ENCODE measurements around the gene GGACT.
A peak's percentile ranks its signal among the peaks of the same experiment; 100 is the strongest.

GGACT gene

GRCh38 chr13:100484702-100485101 is 103.9 kb downstream of the GGACT start:
- Histone ChIP-seq H3K27me3 (ENCODE audit: low read depth, low read length) (no peaks in the 10 kb centered on the region), H3K4me3 (ENCODE audit: low read length) (no peak overlapping the region), H3K4me2 (ENCODE audit: low read length) (no peak overlapping the region), H2AFZ (ENCODE audit: low read depth, low read length) (no peak overlapping the region), H3K36me3 (replicated peaks; ENCODE audit: low read depth, low read length) (no peaks in the 10 kb centered on the region), H4K20me1 (ENCODE audit: insufficient read depth, low read length) (no peaks in the 10 kb centered on the region), H3K27ac (ENCODE audit: low read length) (no peak overlapping the region), H3K9me3 (ENCODE audit: insufficient read depth, low read length) (no peaks in the 10 kb centered on the region), H3K79me2 (ENCODE audit: low read length) (no peaks in the 10 kb centered on the region), H3K4me1 (ENCODE audit: low read length) (peaks cover 46% of the 10 kb centered on the region), H3K9ac (ENCODE audit: low read length) (no peak overlapping the region)
- TF ChIP-seq, protein P1, sequence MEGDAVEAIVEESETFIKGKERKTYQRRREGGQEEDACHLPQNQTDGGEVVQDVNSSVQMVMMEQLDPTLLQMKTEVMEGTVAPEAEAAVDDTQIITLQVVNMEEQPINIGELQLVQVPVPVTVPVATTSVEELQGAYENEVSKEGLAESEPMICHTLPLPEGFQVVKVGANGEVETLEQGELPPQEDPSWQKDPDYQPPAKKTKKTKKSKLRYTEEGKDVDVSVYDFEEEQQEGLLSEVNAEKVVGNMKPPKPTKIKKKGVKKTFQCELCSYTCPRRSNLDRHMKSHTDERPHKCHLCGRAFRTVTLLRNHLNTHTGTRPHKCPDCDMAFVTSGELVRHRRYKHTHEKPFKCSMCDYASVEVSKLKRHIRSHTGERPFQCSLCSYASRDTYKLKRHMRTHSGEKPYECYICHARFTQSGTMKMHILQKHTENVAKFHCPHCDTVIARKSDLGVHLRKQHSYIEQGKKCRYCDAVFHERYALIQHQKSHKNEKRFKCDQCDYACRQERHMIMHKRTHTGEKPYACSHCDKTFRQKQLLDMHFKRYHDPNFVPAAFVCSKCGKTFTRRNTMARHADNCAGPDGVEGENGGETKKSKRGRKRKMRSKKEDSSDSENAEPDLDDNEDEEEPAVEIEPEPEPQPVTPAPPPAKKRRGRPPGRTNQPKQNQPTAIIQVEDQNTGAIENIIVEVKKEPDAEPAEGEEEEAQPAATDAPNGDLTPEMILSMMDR (IDR thresholded peaks at IDR 0.05; ENCODE audit: low read depth, low read length), result no peak
- TF ChIP-seq EZH2phosphoT487 (IDR thresholded peaks at IDR 0.05; ENCODE audit: low read depth), result no peak

DNA sequence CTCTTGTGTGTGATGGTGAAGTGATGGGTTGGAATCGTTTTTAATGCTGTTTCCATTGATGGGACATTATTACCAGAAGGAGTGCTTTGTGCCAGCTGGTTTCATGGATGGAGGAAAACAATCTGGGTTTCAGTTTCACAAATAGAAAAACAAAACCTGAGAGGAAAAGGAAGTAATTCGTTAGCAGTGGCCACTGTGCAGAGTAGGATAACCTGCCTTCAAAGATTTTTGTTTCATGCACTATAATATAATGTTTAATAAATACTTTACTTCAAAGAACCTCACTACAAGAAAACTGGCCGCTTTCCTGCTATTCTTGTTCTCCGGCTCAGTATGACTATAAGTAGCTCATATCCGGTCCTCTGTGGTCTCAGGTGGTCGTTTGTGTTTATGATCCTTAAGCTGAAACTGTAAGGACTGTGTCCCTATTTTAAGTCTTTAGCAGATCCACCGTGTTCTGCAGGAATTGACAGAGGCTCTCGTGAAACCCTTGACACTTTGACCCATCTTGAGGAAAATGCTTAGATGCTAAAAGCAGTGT is 104.7 kb downstream of the GGACT start:
- no peak overlapping the region for H2AFZ ChIP-seq (ENCODE audit: low read depth, low read length)
- H3K4me3 ChIP-seq (ENCODE audit: low read length), result peak overlapping the region; percentile 34
- no peaks in the 10 kb centered on the region for H3K9me3 ChIP-seq (ENCODE audit: insufficient read depth, low read length)
- peak overlapping the region; percentile 62 for H3K4me2 ChIP-seq (ENCODE audit: low read length)
- no peaks in the 10 kb centered on the region for H4K20me1 ChIP-seq (ENCODE audit: insufficient read depth, low read length)
- TF ChIP-seq, protein P1 (IDR thresholded peaks at IDR 0.05; ENCODE audit: low read depth, low read length), result no peak
- no peak for TF ChIP-seq EZH2phosphoT487 (IDR thresholded peaks at IDR 0.05; ENCODE audit: low read depth)
- peaks cover 46% of the 10 kb centered on the region for H3K4me1 ChIP-seq (ENCODE audit: low read length)
- no peak overlapping the region for H3K9ac ChIP-seq (ENCODE audit: low read length)
- no peaks in the 10 kb centered on the region for H3K79me2 ChIP-seq (ENCODE audit: low read length)
- no peaks in the 10 kb centered on the region for H3K27me3 ChIP-seq (ENCODE audit: low read depth, low read length)
- peak overlapping the region; percentile 31 for H3K27ac ChIP-seq (ENCODE audit: low read length)
- no peaks in the 10 kb centered on the region for H3K36me3 ChIP-seq (replicated peaks; ENCODE audit: low read depth, low read length)

DNA sequence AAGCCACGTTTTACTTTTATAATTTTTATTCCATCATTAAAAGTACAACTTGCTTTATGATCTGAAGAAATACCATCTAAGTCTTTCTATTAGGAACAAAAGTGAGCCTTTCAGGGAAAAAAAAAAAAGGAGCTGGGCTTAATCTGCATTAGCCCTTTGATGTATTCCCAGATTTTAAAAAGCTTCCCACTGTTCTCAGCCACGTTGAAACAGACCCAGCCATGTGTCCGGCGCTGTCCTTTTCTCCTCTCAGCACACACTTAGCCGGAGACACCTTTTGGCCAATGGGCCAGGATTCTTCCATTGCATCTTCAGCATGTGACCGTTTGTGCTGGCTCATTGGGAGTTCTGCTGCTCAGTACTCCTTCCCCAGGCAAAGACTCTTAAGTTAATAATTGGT is 105.5 kb downstream of the GGACT start:
- H3K4me2 ChIP-seq (ENCODE audit: low read length), result peak overlapping the region; percentile 62

GRCh38 chr13:100480676-100481075 is 107.9 kb downstream of the GGACT start:
- TF ChIP-seq, protein P1 (IDR thresholded peaks at IDR 0.05; ENCODE audit: low read depth, low read length), result no peak
- TF ChIP-seq EZH2phosphoT487 (IDR thresholded peaks at IDR 0.05; ENCODE audit: low read depth), result no peak
- no peaks in the 10 kb centered on the region for H3K27me3 ChIP-seq (ENCODE audit: low read depth, low read length)
- no peaks in the 10 kb centered on the region for H3K79me2 ChIP-seq (ENCODE audit: low read length)
- peak overlapping the region; percentile 39 for H3K4me3 ChIP-seq (ENCODE audit: low read length)
- peaks cover 79% of the 10 kb centered on the region for H3K4me1 ChIP-seq (ENCODE audit: low read length)
- H3K9ac ChIP-seq (ENCODE audit: low read length), result peak overlapping the region; percentile 9; the same call in 1 of the 2 replicates
- no peaks in the 10 kb centered on the region for H3K9me3 ChIP-seq (ENCODE audit: insufficient read depth, low read length)
- peak overlapping the region; percentile 2; the same call in 1 of the 2 replicates for H2AFZ ChIP-seq (ENCODE audit: low read depth, low read length)
- H3K36me3 ChIP-seq (replicated peaks; ENCODE audit: low read depth, low read length), result no peaks in the 10 kb centered on the region
- H3K27ac ChIP-seq (ENCODE audit: low read length), result no peak overlapping the region
- H4K20me1 ChIP-seq (ENCODE audit: insufficient read depth, low read length), result no peaks in the 10 kb centered on the region
- H3K4me2 ChIP-seq (ENCODE audit: low read length), result peak overlapping the region; percentile 65

More for the DNA sequence above, 105.5 kb downstream of the GGACT start:
- Histone ChIP-seq H3K79me2 (ENCODE audit: low read length) (no peaks in the 10 kb centered on the region), H3K4me1 (ENCODE audit: low read length) (peaks cover 54% of the 10 kb centered on the region), H3K27ac (ENCODE audit: low read length) (peak overlapping the region; percentile 31), H4K20me1 (ENCODE audit: insufficient read depth, low read length) (no peaks in the 10 kb centered on the region), H3K4me3 (ENCODE audit: low read length) (peak overlapping the region; percentile 34), H2AFZ (ENCODE audit: low read depth, low read length) (no peak overlapping the region), H3K9ac (ENCODE audit: low read length) (no peak overlapping the region), H3K27me3 (ENCODE audit: low read depth, low read length) (no peaks in the 10 kb centered on the region), H3K9me3 (ENCODE audit: insufficient read depth, low read length) (no peaks in the 10 kb centered on the region), H3K36me3 (replicated peaks; ENCODE audit: low read depth, low read length) (no peaks in the 10 kb centered on the region)
- TF ChIP-seq, protein P1 (IDR thresholded peaks at IDR 0.05; ENCODE audit: low read depth, low read length), result no peak
- no peak for TF ChIP-seq EZH2phosphoT487 (IDR thresholded peaks at IDR 0.05; ENCODE audit: low read depth)

All from OCI-LY3 (cell line).